Measurements from ENCODE around the gene GAS6.

DNA sequence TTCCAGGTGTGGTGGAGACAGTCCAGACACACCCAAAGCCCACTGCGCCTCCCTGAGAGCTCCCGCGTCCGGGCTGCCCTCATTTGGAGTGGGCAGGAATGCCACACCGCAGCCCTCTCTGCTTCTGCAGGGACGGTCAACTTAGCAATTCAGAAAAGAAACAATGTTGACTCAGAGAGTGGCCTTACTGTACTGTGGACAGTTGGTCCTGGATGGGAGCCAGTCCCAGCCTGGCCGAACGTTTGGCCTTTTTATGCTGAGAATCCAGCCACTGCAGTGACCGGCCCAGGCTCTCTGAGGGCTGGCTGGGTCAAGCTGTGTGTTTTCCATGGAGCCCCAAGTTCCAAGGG, 7.2 kb downstream of the GAS6 start:
- TF ChIP-seq, protein P1, sequence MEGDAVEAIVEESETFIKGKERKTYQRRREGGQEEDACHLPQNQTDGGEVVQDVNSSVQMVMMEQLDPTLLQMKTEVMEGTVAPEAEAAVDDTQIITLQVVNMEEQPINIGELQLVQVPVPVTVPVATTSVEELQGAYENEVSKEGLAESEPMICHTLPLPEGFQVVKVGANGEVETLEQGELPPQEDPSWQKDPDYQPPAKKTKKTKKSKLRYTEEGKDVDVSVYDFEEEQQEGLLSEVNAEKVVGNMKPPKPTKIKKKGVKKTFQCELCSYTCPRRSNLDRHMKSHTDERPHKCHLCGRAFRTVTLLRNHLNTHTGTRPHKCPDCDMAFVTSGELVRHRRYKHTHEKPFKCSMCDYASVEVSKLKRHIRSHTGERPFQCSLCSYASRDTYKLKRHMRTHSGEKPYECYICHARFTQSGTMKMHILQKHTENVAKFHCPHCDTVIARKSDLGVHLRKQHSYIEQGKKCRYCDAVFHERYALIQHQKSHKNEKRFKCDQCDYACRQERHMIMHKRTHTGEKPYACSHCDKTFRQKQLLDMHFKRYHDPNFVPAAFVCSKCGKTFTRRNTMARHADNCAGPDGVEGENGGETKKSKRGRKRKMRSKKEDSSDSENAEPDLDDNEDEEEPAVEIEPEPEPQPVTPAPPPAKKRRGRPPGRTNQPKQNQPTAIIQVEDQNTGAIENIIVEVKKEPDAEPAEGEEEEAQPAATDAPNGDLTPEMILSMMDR (tag by site-specific recombination; IDR thresholded peaks at IDR 0.05): no peak
- TF ChIP-seq YY1 (tag by site-specific recombination; IDR thresholded peaks at IDR 0.05) (no peak), ZBTB7A (tag by site-specific recombination; IDR thresholded peaks at IDR 0.05; ENCODE audit: low read depth) (no peak), PRDM4 (tag by site-specific recombination; IDR thresholded peaks at IDR 0.05) (no peak), TCF7L2 (IDR thresholded peaks at IDR 0.05; ENCODE audit: borderline replicate concordance, low read depth, low read length) (no peak), ZNF670 (tag by site-specific recombination; IDR thresholded peaks at IDR 0.05; ENCODE audit: low read depth) (no peak), ZNF600 (tag by site-specific recombination; IDR thresholded peaks at IDR 0.05) (no peak)

All from HEK293 (cell line).